Activated naive CD8-positive, alpha-beta T cell treated with anti-CD3 and anti-CD28 coated beads, Interleukin-2, amount 50 U/mL, for 24 hours (primary cell): ENCODE results near the gene LTBP4.

Experiments used
- ATAC-seq: fragments of 150-1000 bp; cut with Tn5 transposase; one replicate; pipeline ENCODE4 v1.10.0; 2021
- DNase-seq: peaks from one replicate; pipeline ENCODE4 v3.0.0; 2021
- H3K27ac Mint-ChIP-seq: one replicate; pipeline ENCODE4 v1.8.0; 2021; ENCODE audit warnings: mild to moderate bottlenecking, mixed read lengths
- H3K27me3 Mint-ChIP-seq: one replicate; pipeline ENCODE4 v1.8.0; 2021; ENCODE audit warnings: mixed read lengths
- H3K36me3 Mint-ChIP-seq: one replicate; pipeline ENCODE4 v1.8.0; 2021; ENCODE audit warnings: low read depth, mixed read lengths
- H3K4me1 Mint-ChIP-seq: one replicate; pipeline ENCODE4 v1.8.0; 2021; ENCODE audit warnings: mixed read lengths
- H3K4me3 Mint-ChIP-seq: one replicate; pipeline ENCODE4 v1.8.0; 2021; ENCODE audit warnings: mild to moderate bottlenecking, moderate library complexity, mixed read lengths
- H3K9me3 Mint-ChIP-seq: one replicate; pipeline ENCODE4 v1.8.0; 2021; ENCODE audit warnings: mixed read lengths

The LTBP4 gene

DNA sequence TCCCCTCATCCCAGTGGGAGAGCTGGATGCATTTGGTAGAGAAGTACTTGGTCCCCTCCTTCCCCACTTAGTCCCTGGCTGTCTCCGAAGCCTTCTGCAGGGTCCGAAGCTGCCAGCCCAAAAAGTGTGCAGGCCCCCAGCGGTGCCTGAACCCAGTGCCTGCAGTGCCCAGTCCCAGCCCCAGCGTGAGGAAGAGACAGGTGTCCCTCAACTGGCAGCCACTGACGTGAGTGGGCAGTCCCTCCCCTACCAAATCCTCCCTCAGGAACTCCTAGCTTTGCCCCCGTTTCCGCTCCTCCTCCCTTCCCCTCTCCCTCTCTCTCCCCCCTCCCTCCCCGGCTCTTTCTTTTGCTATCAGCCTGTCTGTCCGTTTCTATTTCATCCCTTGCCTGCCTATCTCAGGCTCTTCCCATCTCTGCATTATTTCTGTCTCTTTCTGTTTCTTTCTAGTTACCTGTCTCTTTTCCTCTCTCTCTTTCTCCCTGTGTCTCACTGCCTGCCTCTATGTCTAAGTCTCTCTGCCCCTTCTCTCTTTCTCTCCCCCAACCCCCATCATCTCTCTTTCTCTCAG, 1.8 kb upstream of the LTBP4 start:
- ATAC-seq: no peak
- Mint-ChIP-seq H3K27ac (no peak overlapping the region), H3K4me3 (peak overlapping the region; percentile 27), H3K4me1 (peaks cover 61% of the 10 kb centered on the region), H3K36me3 (no peaks in the 10 kb centered on the region), H3K9me3 (no peaks in the 10 kb centered on the region), H3K27me3 (peaks cover 55% of the 10 kb centered on the region)
- DNase-seq: no peak

DNA sequence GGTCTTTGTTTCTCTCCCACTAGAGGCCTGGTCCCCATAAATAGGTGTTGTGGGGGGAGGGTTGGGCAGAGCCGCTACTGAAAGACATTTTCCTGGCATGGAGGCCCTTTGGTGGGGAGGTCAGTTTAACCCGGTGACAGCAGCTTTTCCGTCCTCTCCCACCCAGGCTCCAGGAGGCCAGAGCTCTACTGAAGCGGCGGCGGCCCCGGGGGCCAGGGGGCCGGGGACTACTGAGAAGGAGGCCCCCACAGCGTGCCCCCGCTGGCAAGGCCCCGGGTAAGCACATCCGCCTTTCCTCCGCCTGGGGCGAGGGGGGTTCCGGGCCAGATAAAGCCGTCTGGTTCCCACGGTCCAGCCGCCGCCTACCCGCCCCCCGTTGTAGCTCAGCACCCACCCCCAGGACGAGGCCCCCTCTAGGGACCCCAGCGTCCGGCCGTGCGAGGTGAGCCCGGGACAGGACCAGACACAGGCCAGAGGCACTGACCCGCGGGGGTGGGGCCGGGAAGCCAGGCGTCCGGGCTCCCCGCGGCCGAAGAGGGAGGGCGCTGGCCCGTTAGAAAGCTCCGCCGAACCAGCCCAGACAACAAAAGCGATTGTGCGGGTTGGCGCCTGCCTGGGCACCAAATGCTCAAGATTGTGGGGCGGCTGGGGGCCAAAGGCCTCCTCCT, 1.1 kb upstream of the LTBP4 start:
- Mint-ChIP-seq H3K27ac (no peak overlapping the region), H3K36me3 (no peaks in the 10 kb centered on the region), H3K27me3 (peaks cover 53% of the 10 kb centered on the region), H3K4me3 (peak overlapping the region; percentile 64), H3K4me1 (peaks cover 61% of the 10 kb centered on the region), H3K9me3 (no peaks in the 10 kb centered on the region)
- ATAC-seq: no peak
- DNase-seq: no peak

DNA sequence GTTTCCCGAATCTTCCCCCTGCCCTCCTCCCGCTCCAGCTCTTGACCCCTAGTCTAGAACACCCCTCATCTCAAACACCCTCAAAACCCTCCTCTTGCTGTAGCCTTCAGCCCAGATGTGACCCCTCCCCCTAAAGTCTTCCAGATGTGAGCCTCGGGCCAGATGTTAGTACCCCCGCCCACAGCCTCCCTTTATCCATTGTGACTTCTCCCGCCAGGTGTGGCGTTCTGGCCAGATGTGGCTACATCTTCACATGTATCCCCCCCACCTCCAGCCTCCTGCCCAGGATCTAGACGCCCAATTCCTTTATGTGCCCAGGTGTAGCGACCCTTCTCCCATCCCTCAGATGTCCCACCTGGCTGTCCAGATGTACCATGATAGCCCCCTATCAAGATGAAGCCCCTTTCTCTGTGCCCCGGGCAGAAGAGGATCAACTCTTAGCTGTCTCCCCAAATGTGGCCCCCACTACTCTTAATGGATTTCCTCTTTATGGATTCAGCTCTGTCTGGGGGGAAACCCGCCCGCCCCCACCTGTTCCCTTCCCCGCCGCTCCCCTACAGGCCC, 517 bp upstream of the LTBP4 start:
- Mint-ChIP-seq H3K4me3 (peak overlapping the region; percentile 64), H3K27me3 (peaks cover 52% of the 10 kb centered on the region), H3K9me3 (no peaks in the 10 kb centered on the region), H3K4me1 (peaks cover 62% of the 10 kb centered on the region), H3K27ac (no peak overlapping the region), H3K36me3 (no peaks in the 10 kb centered on the region)
- DNase-seq: no peak
- no peak for ATAC-seq

DNA sequence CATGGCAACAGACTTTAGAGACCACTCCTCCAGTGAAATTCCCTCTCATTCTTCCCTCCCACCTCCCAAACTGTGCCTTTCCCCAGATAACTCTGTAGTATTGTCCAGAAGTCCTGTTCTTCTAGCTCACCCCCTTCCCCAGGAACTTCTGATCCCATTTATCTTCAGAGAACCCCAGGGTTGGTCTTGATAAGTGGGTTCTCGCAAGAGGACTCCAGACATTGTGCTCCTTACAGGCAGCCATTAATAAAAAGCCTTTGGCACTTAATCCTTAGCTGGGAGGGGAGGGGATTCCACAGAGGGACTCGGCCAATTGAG, 1.9 kb downstream of the LTBP4 start:
- H3K9me3 Mint-ChIP-seq: no peaks in the 10 kb centered on the region
- no peak overlapping the region for H3K4me3 Mint-ChIP-seq
- H3K27ac Mint-ChIP-seq: no peak overlapping the region
- no peak for ATAC-seq
- H3K4me1 Mint-ChIP-seq: peaks cover 70% of the 10 kb centered on the region
- peaks cover 38% of the 10 kb centered on the region for H3K27me3 Mint-ChIP-seq
- H3K36me3 Mint-ChIP-seq: no peaks in the 10 kb centered on the region
- no peak for DNase-seq

DNA sequence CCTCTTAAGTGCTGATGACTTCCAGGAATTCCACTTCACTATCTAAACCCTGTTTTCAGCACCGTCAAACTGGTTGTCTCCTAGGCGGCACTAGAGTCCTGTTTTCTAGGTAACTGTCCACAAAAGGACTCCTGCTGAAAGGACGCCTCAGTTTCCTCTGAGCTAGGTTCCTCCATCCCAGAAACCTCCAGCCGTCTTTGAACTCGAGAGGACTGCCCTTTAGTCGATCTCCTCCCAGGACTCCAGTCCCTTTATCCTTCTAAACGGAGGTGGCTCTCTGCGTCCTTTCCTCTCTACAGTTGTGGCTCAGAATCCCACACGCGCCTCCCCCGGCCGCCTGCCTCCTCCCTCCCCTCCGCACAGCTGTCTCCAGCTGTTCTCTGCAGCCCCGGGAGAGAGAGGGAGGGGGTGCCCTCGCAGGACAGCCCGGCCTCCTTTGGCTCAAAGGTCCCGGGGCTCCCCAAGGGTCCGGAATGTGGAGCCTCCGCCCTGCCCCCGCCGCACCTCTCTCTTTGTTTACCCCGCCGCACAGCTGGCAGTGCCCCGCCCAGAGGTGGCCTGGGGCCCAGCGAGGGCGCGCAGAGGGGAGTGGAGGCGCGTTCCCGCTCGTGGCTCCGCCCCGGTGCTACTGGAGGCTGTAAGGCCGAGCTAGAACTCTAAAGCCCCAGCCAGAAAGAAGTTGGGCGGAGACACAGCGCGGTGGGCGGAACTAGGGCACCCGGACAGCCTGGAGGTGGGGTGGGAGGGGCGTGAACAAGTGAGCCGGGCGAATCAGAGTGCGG, 2.4 kb downstream of the LTBP4 start:
- Mint-ChIP-seq H3K27ac (peak overlapping the region; percentile 81), H3K27me3 (peaks cover 34% of the 10 kb centered on the region), H3K4me1 (peaks cover 68% of the 10 kb centered on the region), H3K9me3 (no peaks in the 10 kb centered on the region), H3K4me3 (peak overlapping the region; percentile 74), H3K36me3 (no peaks in the 10 kb centered on the region)
- peak; percentile 68 for ATAC-seq
- DNase-seq: peak; percentile 95

DNA sequence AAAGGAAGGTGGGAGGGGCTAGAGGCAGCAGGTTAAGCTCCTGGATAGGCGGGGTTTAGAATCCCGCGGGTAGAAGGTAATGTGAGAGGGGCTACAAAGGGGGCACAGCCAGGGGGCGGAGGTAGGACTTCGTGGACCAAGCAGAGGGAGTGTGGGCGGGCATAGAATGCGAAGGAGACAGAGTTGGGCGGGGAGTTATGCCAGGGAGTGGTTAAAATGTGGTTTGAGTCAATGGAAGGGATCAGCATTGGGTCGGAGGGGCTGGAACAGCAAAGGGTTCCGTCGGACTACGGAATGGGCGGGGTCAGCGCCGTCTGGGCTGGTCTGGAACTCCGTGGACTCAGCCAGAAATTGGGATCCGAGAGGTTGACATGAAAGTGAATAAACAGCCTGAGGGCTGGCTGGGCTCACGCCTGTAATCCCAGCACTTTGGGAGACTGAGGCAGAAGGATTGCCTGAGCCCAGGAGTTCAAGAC, 3.0 kb downstream of the LTBP4 start:
- Mint-ChIP-seq H3K4me3 (peak overlapping the region; percentile 74), H3K27ac (peak overlapping the region; percentile 81), H3K27me3 (peaks cover 28% of the 10 kb centered on the region), H3K4me1 (peaks cover 68% of the 10 kb centered on the region), H3K9me3 (no peaks in the 10 kb centered on the region), H3K36me3 (no peaks in the 10 kb centered on the region)
- ATAC-seq (no peak), DNase-seq (no peak)

DNA sequence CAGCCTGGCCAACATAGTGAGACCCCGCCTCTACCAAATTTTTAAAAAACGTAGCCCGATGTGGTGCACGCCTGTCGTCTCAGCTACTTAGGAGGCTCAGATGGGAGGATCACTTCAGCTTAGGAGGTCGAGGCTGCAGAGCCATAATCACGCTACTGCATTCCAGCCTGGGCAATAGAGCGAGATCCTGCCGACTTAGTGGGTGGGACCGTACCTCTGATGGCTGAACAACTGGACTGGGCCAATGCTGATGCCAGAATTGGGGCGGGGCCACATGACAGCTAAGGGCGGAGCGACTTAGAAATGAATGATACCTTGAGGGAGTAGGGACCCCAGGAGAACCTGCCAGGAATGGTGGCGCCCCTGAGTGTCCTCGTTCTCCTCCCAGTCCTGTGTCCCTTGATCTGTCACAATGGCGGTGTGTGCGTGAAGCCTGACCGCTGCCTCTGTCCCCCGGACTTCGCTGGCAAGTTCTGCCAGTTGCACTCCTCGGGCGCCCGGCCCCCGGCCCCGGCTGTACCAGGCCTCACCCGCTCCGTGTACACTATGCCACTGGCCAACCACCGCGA, 3.6 kb downstream of the LTBP4 start:
- H3K4me3 Mint-ChIP-seq: peak overlapping the region; percentile 75
- peaks cover 23% of the 10 kb centered on the region for H3K27me3 Mint-ChIP-seq
- H3K4me1 Mint-ChIP-seq: peaks cover 63% of the 10 kb centered on the region
- ATAC-seq: no peak
- H3K36me3 Mint-ChIP-seq: no peaks in the 10 kb centered on the region
- H3K9me3 Mint-ChIP-seq: no peaks in the 10 kb centered on the region
- DNase-seq: no peak
- H3K27ac Mint-ChIP-seq: peak overlapping the region; percentile 88

DNA sequence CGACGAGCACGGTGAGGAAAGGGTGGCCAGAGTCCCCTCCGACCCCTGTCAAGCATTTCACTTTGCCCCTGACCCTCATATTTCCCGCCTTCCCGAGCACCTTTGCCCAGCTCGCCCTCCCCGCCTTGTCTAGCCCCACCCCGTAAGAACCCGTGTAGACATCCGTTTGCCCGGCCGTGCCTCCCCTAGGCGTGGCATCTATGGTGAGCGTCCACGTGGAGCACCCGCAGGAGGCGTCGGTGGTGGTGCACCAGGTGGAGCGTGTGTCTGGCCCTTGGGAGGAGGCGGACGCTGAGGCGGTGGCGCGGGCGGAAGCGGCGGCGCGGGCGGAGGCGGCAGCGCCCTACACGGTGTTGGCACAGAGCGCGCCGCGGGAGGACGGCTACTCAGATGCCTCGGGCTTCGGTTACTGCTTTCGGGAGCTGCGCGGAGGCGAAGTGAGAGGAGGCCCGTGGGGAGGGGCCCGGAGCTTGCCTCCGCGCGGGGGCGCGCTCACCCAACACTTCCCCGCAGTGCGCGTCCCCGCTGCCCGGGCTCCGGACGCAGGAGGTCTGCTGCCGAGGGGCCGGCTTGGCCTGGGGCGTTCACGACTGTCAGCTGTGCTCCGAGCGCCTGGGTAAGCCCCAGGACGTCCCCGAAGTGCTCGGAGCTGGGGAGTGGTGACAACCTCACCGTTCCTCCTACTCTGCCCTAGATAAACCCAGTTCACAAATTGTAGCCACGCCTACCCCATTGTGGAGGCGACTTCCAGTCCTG, 4.2 kb downstream of the LTBP4 start:
- Mint-ChIP-seq H3K4me3 (peak overlapping the region; percentile 75), H3K4me1 (peaks cover 66% of the 10 kb centered on the region), H3K27me3 (peaks cover 20% of the 10 kb centered on the region), H3K36me3 (no peaks in the 10 kb centered on the region), H3K9me3 (no peaks in the 10 kb centered on the region), H3K27ac (peak overlapping the region; percentile 88)
- DNase-seq (peak; percentile 74), ATAC-seq (peak; percentile 58)

DNA sequence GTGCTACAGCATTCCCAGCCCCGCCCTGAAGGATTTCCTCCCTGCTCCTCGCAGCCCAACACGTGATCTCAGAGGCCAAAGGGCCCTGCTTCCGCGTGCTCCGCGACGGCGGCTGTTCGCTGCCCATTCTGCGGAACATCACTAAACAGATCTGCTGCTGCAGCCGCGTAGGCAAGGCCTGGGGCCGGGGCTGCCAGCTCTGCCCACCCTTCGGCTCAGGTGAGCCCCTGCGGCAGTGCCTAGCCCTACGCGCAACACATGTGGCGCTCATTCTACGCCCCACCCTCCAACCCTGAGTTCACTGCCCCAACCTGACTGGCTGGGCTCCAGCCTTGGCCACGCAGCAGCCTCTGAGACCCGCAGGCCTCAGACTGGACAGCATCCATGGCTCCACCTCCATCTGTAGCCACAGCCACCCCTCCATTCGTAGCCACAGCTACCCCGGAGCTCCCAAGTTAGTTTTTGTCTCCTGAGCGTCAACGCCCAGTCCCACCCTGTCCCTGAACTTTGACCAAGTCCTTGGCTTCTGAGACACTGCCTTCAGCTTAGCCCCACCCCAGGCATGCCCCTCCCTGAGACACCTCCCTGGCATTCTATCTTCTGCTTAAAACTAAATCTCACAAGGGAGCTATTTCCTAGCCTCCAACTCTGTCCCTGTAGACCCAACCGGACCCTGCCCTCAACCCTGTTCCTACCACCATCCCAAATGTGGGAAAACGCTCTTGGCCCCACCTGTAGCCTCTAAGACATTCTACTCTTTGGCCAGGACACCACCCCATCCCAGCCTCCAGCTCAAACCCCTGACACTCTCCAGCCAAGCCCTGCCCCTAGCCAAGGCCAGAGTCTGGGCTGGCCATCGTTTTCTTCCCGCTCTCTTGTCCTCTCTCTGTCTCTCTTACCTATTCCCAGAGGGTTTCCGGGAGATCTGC, 6.4 kb downstream of the LTBP4 start:
- Mint-ChIP-seq H3K27ac (no peak overlapping the region), H3K36me3 (no peaks in the 10 kb centered on the region), H3K4me3 (peak overlapping the region; percentile 24), H3K4me1 (peaks cover 68% of the 10 kb centered on the region), H3K27me3 (peaks cover 8% of the 10 kb centered on the region), H3K9me3 (no peaks in the 10 kb centered on the region)
- no peak for ATAC-seq
- no peak for DNase-seq

DNA sequence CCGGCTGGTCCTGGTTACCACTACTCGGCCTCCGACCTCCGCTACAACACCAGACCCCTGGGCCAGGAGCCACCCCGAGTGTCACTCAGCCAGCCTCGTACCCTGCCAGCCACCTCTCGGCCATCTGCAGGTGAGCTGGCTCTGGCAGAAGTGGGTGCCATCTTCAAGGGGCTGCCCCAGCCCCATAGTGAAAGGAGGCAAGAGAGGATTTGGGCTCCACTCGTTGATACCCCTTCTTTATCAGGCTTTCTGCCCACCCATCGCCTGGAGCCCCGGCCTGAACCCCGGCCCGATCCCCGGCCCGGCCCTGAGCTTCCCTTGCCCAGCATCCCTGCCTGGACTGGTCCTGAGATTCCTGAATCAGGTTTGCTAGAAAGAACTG, 7.1 kb downstream of the LTBP4 start:
- H3K4me3 Mint-ChIP-seq: no peak overlapping the region
- H3K9me3 Mint-ChIP-seq: no peaks in the 10 kb centered on the region
- DNase-seq (no peak), ATAC-seq (no peak)
- no peaks in the 10 kb centered on the region for H3K36me3 Mint-ChIP-seq
- peaks cover 3% of the 10 kb centered on the region for H3K27me3 Mint-ChIP-seq
- peaks cover 70% of the 10 kb centered on the region for H3K4me1 Mint-ChIP-seq
- H3K27ac Mint-ChIP-seq: no peak overlapping the region

DNA sequence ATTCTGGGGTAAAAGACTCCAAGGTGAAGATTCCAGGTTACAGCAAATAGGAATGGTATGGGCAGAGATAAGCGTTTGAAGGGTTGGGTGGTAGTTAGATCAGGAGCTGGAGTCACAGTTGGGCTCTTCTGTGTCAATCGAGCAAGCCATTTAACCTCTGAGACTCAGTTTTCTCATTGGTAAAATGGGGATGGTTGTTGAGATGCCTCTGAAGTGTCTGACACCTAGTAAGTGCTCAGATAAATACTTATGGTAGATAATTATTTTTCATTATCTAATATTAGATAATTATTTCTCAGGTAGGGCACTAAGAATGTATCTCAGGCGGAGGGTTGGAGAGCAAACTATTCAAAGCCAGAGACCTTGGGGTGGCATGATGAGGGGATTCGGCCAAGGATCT, 7.8 kb downstream of the LTBP4 start:
- Mint-ChIP-seq H3K27me3 (peaks cover 3% of the 10 kb centered on the region), H3K27ac (peak overlapping the region; percentile 94), H3K4me1 (peaks cover 63% of the 10 kb centered on the region)

DNA sequence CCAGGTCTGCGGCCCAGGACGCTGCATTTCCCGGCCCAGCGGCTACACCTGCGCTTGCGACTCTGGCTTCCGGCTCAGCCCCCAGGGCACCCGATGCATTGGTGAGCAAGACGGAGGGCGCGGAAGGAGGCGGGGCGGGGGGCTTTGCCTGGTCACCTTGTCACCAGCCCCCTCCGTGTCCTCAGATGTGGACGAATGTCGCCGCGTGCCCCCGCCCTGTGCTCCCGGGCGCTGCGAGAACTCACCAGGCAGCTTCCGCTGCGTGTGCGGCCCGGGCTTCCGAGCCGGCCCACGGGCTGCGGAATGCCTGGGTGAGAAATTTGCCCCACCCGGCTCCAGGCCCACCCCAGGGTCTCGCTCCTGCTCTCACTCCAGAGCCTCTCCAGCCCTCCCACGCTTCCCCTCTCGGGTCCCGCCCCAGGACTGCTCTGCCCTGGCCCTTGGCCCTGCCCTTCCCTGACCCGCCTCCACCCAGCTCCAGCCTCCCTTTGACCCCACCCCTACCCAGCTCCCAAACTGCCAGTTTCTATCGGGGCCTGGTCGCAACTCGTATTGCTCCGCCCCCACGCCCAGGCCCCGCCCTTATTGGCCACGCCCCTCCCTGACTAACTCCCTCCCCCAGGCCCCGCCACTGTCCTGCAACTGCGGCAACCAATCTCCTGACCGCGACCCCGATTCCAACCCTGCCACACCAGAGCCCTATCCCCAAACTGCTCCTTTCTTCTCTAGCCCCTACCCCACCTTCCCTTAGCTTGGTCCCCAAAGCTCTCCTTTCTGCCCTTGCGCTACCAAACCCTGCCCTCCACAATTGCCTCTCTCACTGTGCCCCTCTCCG, 8.6 kb downstream of the LTBP4 start:
- no peaks in the 10 kb centered on the region for H3K36me3 Mint-ChIP-seq
- H3K9me3 Mint-ChIP-seq: no peaks in the 10 kb centered on the region
- H3K27ac Mint-ChIP-seq: peak overlapping the region; percentile 94
- ATAC-seq (peak; percentile 61), DNase-seq (peak; percentile 96)
- H3K27me3 Mint-ChIP-seq: no peaks in the 10 kb centered on the region
- peak overlapping the region; percentile 82 for H3K4me3 Mint-ChIP-seq
- H3K4me1 Mint-ChIP-seq: peaks cover 57% of the 10 kb centered on the region

More for the DNA sequence above, 7.8 kb downstream of the LTBP4 start:
- Mint-ChIP-seq H3K9me3 (no peaks in the 10 kb centered on the region), H3K36me3 (no peaks in the 10 kb centered on the region), H3K4me3 (peak overlapping the region; percentile 82)
- ATAC-seq: no peak
- DNase-seq: no peak
